Keratinocyte (primary cell): ENCODE measurements around the gene TNIP2. TPM values are rescaled to one million over a fixed set of nuclear protein-coding genes. Genes with fewer than 3 reads are reported as not detected.
"Not testable (repeated sequence)": the region's sequence is repeated elsewhere in the genome, so short reads cannot be mapped to it uniquely, and the experiment has no call there.

Source experiments
- DNase-seq: peaks from one replicate; pipeline ENCODE4 v3.0.0-alpha.2; 2011; ENCODE audit warnings: low read depth, missing footprints, low spot score
- FAIRE-seq: peaks from 2 replicates; lab custom pipeline; 2011; peaks lifted over from hg19 to GRCh38; lab: Jason Lieb, UNC
- H2AFZ ChIP-seq: 2 replicates; pipeline ENCODE4 v1.6.0; 2012; ENCODE audit warnings: low read length, control low read depth, inconsistent platforms; ENCODE audit not compliant: control insufficient read depth
- H3K27ac ChIP-seq: 2 replicates; pipeline ENCODE4 v1.5.1; 2011; ENCODE audit warnings: low read length; ENCODE audit not compliant: control insufficient read depth, insufficient read depth
- H3K27me3 ChIP-seq: 3 replicates; pipeline ENCODE4 v1.6.0; 2011; ENCODE audit warnings: low read length; ENCODE audit not compliant: control insufficient read depth, insufficient read depth; ENCODE audit errors: extremely low read depth
- H3K36me3 ChIP-seq, 2 experiments: 2 replicates in 1 of 2; 3 replicates in 1 of 2; pipeline ENCODE4 v1.5.1; 2011; ENCODE audit warnings: low read length in 2 of 2, mild to moderate bottlenecking in 1 of 2; ENCODE audit not compliant: control insufficient read depth in 2 of 2, insufficient read depth in 2 of 2; ENCODE audit errors: extremely low read depth in 1 of 2
- H3K4me1 ChIP-seq: 3 replicates; pipeline ENCODE4 v1.5.1; 2011; ENCODE audit warnings: low read length; ENCODE audit not compliant: control insufficient read depth, insufficient read depth; ENCODE audit errors: extremely low read depth
- H3K4me2 ChIP-seq: 3 replicates; pipeline ENCODE4 v1.6.0; 2011; ENCODE audit warnings: low read depth, low read length; ENCODE audit not compliant: control insufficient read depth, insufficient read depth; ENCODE audit errors: extremely low read depth
- H3K4me3 ChIP-seq, 3 experiments: fragments of 200-600 bp in 1 of 3; sonication (generic) in 1 of 3; 2 replicates in 2 of 3; 3 replicates in 1 of 3; pipeline ENCODE4 v1.5.1; 2011 to 2016; ENCODE audit warnings: low read length in 3 of 3, mild to moderate bottlenecking in 3 of 3, control low read depth in 2 of 3, inconsistent platforms in 1 of 3, low read depth in 1 of 3, mixed read lengths in 1 of 3, mixed run types in 1 of 3, moderate library complexity in 1 of 3; ENCODE audit not compliant: control insufficient read depth in 2 of 3, insufficient read depth in 2 of 3; ENCODE audit errors: extremely low read depth in 1 of 3
- H3K79me2 ChIP-seq: 2 replicates; pipeline ENCODE4 v1.6.0; 2012; ENCODE audit warnings: low read length; ENCODE audit not compliant: control insufficient read depth, insufficient read depth
- H3K9ac ChIP-seq: 3 replicates; pipeline ENCODE4 v1.6.0; 2011; ENCODE audit warnings: low read length; ENCODE audit not compliant: control insufficient read depth, insufficient read depth; ENCODE audit errors: extremely low read depth
- H3K9me1 ChIP-seq: 3 replicates; pipeline ENCODE4 v1.6.0; 2011; ENCODE audit warnings: low read length; ENCODE audit not compliant: control insufficient read depth, insufficient read depth; ENCODE audit errors: extremely low read depth
- H3K9me3 ChIP-seq: 2 replicates; pipeline ENCODE4 v1.5.1; 2012; ENCODE audit warnings: low read depth, low read length; ENCODE audit not compliant: control insufficient read depth
- H4K20me1 ChIP-seq: 3 replicates; pipeline ENCODE4 v1.6.0; 2011; ENCODE audit warnings: low read length; ENCODE audit not compliant: control insufficient read depth, insufficient read depth; ENCODE audit errors: extremely low read depth
- EZH2 ChIP-seq: IDR thresholded peaks from one replicate; pipeline ENCODE4 v1.6.1; 2012; ENCODE audit warnings: inconsistent platforms, mild to moderate bottlenecking, low read length, moderate library complexity
- dilution Hi-C: fragments of 300-500 bp; cut with MboI; formaldehyde crosslinking; loops from one replicate; pipeline ENCODE4 v1.7.0; 2020; ENCODE audit warnings: low sequenced_read_pairs; ENCODE audit not compliant: extremely low pct_ligation_motif_present
- polyA plus RNA-seq, 5 experiments: library from polyadenylated mRNA; depleted of rRNA in 3 of 5; stranded (reverse) in 3 of 5; stranded (forward) in 1 of 5; unstranded in 1 of 5; fragments of >200 nt; gene quantifications; 1 replicate in 1 of 5; 2 replicates in 3 of 5; 3 replicates in 1 of 5; pipeline versions ENCODE4 v1.2.1 to v1.2.3, GENCODE V29; 2011 to 2012; ENCODE audit warnings: missing spikeins in 2 of 5, low read depth in 1 of 5, low replicate concordance in 1 of 5
- TF ChIP-seq, protein P1 (sequence below), 3 experiments: IDR thresholded peaks in 1 of 3; conservative IDR thresholded peaks in 1 of 3; optimal IDR thresholded peaks in 1 of 3; 2 replicates in 2 of 3; 3 replicates in 1 of 3; pipeline versions ENCODE3 to v1.5.1; 2011; ENCODE audit warnings: low read length in 3 of 3, mild to moderate bottlenecking in 3 of 3, moderate library complexity in 2 of 3, control low read depth in 1 of 3, inconsistent platforms in 1 of 3; ENCODE audit not compliant: insufficient read depth in 2 of 3; ENCODE audit errors: extremely low read depth in 1 of 3

Gene TNIP2
- polyA plus RNA-seq, 1 donor (not counting 4 experiments of a cell fraction or from before 2014, with no cell fraction given): 22.6 TPM

DNA sequence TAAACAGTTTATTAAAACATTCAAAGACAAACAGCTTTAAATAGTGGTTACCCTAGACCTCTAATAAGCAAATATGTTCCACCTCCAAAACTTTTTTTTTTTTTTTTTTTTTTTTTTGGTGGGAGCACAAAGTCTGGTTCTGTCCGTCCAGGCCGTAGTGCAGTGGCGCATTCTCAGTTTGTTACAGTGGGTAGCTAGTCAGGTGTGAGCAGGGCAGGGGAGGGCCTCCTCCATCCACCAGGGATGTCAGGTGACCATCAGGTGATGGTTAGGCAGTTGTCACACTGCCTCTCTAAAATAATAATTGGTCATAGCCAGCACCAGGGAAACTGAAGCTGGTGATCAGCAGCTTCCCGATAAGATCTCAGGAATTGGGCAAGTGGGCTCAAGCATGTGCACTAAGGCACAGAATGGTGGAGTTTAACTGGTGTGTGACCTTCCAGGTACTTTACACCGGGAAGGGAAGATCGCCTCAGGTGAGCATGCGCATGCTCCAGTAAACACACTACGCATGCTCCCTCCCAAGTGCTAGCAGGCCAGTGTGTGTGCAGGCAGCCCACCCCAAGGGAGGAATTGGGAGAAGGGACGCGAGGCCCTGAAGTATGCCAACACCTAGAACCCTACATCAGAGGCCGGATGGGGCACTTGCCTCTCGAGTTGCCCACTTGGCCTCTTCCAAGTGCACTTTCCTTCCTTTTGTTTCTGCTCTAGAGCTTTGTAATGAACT is 27.2 kb downstream of the TNIP2 start:
- H3K36me3 ChIP-seq: peaks cover 11 to 15% of the 10 kb centered on the region in 2 experiments
- dilution Hi-C loops: no loop called here

DNA sequence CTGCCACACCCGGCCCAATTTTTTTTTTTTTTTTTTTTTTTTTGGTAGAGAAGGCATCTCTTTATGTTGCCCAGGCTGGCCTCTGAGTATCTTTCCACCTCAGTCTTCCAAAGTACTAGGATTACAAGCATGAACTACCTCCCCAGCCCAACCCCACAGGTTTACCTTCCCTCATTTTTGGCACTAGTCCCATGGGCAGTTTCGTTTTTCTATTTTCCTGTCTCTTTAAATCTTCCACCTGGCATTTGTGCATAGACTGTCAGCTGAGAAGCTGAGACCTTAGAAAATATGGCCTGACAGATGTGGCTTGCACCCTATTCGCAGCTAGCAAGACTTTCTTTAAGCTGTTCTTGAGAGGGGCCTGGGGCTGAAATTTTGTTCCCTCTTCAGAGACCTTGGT is 27.9 kb downstream of the TNIP2 start:
- dilution Hi-C loops: no loop called here
- H3K9ac ChIP-seq: no peak overlapping the region
- TF ChIP-seq EZH2: no peak
- TF ChIP-seq, protein P1, sequence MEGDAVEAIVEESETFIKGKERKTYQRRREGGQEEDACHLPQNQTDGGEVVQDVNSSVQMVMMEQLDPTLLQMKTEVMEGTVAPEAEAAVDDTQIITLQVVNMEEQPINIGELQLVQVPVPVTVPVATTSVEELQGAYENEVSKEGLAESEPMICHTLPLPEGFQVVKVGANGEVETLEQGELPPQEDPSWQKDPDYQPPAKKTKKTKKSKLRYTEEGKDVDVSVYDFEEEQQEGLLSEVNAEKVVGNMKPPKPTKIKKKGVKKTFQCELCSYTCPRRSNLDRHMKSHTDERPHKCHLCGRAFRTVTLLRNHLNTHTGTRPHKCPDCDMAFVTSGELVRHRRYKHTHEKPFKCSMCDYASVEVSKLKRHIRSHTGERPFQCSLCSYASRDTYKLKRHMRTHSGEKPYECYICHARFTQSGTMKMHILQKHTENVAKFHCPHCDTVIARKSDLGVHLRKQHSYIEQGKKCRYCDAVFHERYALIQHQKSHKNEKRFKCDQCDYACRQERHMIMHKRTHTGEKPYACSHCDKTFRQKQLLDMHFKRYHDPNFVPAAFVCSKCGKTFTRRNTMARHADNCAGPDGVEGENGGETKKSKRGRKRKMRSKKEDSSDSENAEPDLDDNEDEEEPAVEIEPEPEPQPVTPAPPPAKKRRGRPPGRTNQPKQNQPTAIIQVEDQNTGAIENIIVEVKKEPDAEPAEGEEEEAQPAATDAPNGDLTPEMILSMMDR (optimal IDR thresholded peaks at IDR 0.05 in 1 of 3, IDR thresholded peaks at IDR 0.05 in 1 of 3, conservative IDR thresholded peaks at IDR 0.05 in 1 of 3; ENCODE audit: extremely low read depth in 1 of 3, insufficient read depth in 2 of 3, low read length in 3 of 3): no peak

More for the DNA sequence above, 27.2 kb downstream of the TNIP2 start:
- no peak overlapping the region for H3K4me3 ChIP-seq
- no peaks in the 10 kb centered on the region for H3K27me3 ChIP-seq
- no peaks in the 10 kb centered on the region for H3K79me2 ChIP-seq
- H3K9me1 ChIP-seq: no peaks in the 10 kb centered on the region
- no peak for FAIRE-seq
- H3K9ac ChIP-seq: no peak overlapping the region
- no peak for DNase-seq
- H3K9me3 ChIP-seq: no peaks in the 10 kb centered on the region
- H3K4me1 ChIP-seq: no peaks in the 10 kb centered on the region
- H3K27ac ChIP-seq: no peak overlapping the region
- H2AFZ ChIP-seq: no peak overlapping the region
- no peak overlapping the region for H3K4me2 ChIP-seq
- H4K20me1 ChIP-seq: no peaks in the 10 kb centered on the region
- TF ChIP-seq EZH2: no peak
- TF ChIP-seq, protein P1 (optimal IDR thresholded peaks at IDR 0.05 in 1 of 3, IDR thresholded peaks at IDR 0.05 in 1 of 3, conservative IDR thresholded peaks at IDR 0.05 in 1 of 3; ENCODE audit: extremely low read depth in 1 of 3, insufficient read depth in 2 of 3, low read length in 3 of 3): no peak

DNA sequence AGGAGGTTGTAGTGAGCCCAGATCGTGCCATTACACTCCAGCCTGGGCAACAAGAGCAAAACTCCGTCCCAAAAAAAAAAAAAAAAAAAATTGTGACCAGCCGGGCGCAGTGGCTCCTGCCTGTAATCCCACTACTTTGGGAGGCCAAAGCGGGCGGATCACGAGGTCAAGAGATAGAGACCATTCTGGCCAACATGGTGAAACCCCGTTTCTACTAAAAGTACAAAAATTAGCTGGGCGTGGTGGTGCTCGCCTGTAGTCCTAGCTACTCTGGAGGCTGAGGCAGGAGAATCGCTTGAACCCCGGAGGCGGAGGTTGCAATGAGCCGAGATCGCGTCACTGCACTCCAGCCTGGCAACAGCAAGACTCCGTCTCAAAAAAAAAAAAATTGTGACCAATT is 29.3 kb downstream of the TNIP2 start:
- H3K9me1 ChIP-seq, DNase-seq, H3K27ac ChIP-seq, H3K36me3 ChIP-seq, H4K20me1 ChIP-seq, H3K27me3 ChIP-seq, FAIRE-seq, H3K9ac ChIP-seq, H3K79me2 ChIP-seq, H3K4me1 ChIP-seq, H3K4me3 ChIP-seq, H3K4me2 ChIP-seq, dilution Hi-C loops, H2AFZ ChIP-seq, H3K9me3 ChIP-seq: not testable (repeated sequence)

More for the DNA sequence above, 27.9 kb downstream of the TNIP2 start:
- no peak for FAIRE-seq
- Histone ChIP-seq H3K4me2 (no peak overlapping the region), H3K4me3 (no peak overlapping the region), H3K27ac (no peak overlapping the region), H2AFZ (no peak overlapping the region), H3K27me3 (no peaks in the 10 kb centered on the region), H3K79me2 (no peaks in the 10 kb centered on the region), H3K9me3 (no peaks in the 10 kb centered on the region), H3K4me1 (no peaks in the 10 kb centered on the region), H4K20me1 (no peaks in the 10 kb centered on the region), H3K36me3 (peaks cover 11 to 14% of the 10 kb centered on the region in 2 experiments), H3K9me1 (no peaks in the 10 kb centered on the region)
- no peak for DNase-seq
